GM19328 (cell line): ENCODE data around the gene ARIH2.

Experiments
- ATAC-seq: cut with Tn5 transposase; IDR thresholded peaks from one replicate; pipeline ENCODE4 v1.9.1; 2021; ENCODE audit warnings: mild to moderate bottlenecking, moderate library complexity; ENCODE audit not compliant: unreplicated experiment

Gene ARIH2

DNA sequence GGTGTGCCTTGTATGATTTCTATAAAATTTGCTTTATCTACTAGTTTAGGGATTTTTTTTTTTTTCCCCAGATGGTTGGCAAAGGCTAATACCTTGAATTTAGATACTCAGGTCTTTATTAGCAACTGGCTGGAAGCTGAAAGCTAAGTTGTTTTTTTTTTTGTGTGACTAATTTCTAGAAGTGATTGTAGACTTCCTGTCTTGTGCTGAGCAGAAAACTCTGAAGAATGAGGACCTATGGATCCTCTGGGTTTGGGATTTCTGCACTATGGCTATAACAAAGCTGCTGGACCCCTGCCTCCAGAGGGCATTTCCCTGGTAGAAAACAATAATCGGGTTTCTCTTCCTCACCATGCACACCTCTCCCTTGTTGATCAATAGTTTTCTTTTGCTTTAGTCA is 10.0 kb downstream of the ARIH2 start:
- no peak for ATAC-seq

GRCh38 chr3:48929358-48930035 is 10.9 kb downstream of the ARIH2 start:
- no peak for ATAC-seq

DNA sequence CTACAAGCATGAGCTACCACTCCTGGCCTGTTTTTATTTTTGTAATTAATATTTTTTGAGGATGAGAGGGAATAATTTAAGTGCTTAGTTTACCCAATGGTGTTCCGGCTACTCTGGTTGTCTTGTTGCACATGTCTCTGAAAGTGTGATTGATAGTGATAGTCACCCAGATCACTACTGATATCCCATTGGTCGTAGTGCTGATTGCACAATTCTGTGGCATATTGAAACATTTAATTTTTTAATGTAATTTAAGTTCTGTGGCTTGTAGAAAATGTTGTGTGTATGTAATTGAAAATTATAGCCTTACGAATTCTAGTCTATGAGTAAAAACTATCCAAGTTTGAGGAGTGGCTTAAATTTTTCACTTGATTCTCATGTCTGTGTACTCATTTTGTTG is 11.9 kb downstream of the ARIH2 start:
- ATAC-seq = no peak

GRCh38 chr3:48931944-48932580 is 13.4 kb downstream of the ARIH2 start:
- no peak for ATAC-seq

DNA sequence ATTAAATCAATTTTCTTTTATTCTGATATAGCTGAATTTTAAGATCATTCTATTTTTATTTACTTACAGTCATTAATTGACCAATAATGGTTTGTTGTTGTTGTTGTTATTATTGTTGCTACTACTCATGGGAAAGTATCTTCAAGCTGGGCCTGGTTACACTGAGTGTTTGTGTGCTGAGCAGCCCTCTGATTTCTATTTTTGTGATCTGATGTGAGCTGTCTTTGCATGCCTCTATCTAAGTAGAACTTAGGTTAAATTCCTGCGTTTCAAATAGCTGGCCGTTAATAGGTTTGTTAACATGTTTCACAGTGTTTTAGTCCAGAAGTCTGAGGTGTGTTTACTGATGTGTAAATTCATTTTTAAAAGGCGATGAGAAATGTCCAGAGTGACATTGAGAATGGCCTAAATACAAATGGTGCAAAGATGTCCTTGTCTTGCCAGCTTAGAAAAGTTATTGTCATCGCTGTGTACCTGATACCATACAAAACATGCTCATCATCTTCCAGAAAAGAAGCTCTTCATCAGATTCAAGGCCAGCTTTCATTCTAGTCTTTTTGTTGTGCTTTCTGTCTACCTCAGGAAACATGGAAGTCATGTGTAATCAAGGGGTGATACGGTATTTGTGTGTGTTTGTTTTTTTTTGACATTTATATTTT is 15.8 kb downstream of the ARIH2 start:
- no peak for ATAC-seq

DNA sequence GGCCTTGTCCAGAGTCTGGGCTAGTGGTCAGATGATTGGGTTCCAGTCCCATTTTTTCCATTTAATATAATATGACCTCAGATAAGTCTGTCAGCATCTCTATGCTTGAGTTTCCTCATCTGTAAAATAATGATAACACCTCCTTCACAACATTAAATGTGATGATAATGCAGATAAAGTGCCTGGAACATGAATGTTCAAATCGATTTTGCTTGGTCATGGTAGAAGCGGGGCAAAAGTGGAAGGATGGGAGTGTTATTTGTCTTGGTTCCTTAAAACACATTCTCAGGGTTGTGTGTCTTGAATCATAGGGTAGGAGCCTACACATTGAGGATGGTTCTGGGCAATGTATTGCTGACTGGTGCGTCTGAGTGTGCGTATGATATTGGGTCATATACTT is 16.9 kb downstream of the ARIH2 start:
- ATAC-seq = no peak

GRCh38 chr3:48938156-48938555 is 19.5 kb downstream of the ARIH2 start:
- ATAC-seq = no peak

DNA sequence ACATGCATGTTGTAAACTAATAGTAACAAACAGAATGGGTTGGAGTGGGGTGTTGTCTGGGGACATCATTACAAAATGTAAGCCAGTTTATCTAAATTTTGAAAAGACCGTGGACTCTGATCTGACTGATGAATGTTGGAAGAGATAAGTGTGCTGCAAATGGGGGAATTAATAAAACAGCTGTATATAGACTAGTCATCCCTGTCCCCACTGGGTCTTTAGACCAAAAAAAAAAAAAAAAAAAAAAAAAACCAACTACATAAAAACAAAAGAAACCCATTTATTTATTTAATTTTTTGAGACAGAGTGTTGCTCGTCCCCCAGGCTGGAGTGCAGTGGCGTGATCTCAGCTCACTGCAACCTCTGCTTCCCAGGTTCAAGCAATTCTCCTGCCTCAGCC is 20.0 kb downstream of the ARIH2 start:
- ATAC-seq = no peak

DNA sequence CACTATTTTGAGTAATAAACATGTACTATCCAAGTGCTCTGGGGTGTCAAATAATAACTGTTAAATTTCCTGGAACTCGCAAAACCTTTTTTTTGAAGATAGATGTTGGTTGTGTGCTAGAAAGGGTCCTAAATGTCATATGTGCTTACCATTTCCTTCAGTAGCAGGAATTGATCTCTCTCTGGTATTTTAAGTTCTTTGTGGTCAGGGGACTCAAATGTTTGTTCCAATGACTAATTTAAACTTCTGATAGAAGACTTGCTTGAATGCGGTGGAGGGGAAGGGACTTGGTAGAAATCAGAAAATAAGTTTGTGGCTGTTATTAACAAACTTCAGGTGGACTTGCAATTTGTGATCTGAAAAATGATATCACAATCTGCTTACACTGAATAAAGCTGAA is 26.8 kb downstream of the ARIH2 start:
- ATAC-seq = no peak

GRCh38 chr3:48945891-48946549 is 27.4 kb downstream of the ARIH2 start:
- ATAC-seq = no peak

DNA sequence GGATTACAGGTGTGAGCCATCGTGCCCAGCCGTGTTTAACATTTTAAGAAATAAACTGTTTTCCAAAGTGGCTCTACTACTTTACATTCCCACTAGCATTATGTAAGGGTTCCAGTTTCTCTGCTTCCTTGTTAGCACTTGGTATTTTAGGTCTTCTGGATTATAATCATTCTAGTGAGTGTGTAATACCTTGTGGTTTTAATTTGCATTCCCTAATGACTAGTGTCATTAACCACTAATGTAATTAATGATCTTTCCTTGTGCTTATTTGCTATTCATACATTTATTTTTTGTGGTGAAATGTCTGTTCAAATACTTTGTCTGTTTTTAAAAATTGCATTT is 30.7 kb downstream of the ARIH2 start:
- ATAC-seq = no peak

DNA sequence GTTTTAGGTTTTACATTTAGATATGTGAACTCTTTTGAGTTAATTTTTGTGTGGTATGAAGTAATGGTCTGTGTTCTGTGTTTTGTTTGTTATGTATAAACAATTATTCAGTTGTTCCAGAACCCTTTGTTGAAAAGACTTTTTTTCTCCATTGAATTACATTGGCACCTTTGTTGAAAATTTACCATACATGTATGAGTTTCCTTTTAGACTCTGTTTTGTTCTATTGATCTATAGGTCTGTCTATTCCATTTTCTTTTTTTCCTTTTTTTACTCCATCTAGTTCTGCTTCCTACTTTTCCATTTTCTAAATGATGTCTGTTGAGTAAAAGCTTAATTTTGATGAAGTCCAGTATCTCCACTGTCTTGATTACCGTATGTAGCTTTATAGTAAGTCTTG is 31.4 kb downstream of the ARIH2 start:
- no peak for ATAC-seq

DNA sequence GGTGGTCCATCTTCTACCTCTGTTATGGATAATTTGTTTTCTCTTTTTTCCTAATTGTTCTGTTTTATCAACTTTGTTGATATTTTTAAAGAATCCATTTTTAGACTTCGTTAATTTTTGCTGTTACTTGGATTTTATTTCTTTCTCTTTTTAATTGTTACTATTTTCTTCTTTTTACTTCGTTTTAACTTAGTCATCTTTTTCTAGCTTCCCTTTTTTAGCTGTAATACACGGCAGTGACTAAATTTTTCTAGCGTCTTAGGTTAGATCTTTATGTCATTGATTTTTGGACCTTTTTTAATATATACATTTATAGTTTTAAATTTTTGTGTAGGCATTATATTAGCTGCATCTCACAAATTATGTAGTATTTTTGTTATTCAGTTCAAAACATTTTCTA is 33.1 kb downstream of the ARIH2 start:
- ATAC-seq = no peak

GRCh38 chr3:48952510-48953118 is 34.0 kb downstream of the ARIH2 start:
- no peak for ATAC-seq

DNA sequence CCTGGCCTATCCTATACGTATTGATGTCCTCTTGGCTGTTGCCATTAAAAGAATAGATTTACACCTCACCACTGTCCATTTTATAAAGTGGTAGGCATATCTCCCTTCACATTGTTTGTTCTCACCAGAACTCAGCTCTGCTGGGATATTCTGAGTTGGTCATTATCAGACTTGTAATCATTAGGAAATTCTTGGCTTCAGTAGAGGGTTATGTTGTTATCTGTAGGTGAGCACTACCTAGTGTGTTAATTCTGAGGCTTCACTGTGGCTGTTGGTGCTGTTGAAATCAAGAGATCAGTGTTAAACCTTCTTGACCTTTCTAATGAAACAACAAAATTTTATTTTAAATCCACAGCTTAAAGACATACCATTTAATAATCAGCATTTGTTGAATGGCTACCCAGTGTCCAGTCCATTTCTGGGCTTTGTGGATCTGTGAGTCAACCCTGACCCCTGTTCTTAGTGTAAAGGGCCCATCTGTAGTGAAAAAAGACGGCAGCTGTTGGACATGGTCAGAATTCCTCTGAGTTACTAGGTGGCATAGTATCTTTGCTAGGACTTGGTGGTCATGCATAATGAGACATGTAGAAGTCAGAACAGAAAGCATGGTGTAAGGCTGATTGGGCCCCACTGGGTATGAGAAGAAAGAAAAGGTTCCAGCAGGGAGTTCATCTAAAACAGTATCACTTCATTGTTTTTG is 38.5 kb downstream of the ARIH2 start:
- no peak for ATAC-seq

DNA sequence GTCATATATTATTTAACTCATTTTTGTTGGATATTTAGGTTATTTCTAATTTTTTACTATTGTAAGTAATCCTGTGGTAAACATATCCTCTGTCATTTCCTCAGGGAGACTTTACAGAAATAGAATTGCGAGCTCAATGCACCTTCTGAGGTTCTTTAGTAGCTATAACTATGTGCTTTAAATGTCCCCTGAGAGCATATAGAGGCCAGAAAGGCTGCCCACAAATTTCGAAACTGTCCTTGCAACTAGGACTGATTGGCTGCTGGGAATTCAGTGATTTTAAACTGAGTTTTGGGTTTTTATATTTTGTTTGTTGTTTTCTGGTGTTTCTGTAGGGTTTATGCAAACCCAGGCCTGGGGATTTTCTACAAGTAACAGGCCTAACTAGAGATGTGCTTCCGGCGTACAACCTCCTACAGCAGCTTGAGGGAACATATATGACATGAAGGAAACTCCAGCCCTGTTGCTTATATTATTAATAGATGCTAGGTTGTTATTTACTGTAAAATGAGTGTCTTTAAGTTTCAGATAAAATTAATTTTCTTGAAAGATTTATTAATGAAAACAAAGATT is 42.3 kb downstream of the ARIH2 start:
- ATAC-seq = no peak

- ATAC-seq = no peak
Observed at GRCh38 chr3:48962340-48962739, 43.7 kb downstream of the ARIH2 start.

- no peak for ATAC-seq
Observed at GRCh38 chr3:48962939-48963338, 44.3 kb downstream of the ARIH2 start.

GRCh38 chr3:48963591-48963990 is 44.9 kb downstream of the ARIH2 start:
- ATAC-seq = no peak

DNA sequence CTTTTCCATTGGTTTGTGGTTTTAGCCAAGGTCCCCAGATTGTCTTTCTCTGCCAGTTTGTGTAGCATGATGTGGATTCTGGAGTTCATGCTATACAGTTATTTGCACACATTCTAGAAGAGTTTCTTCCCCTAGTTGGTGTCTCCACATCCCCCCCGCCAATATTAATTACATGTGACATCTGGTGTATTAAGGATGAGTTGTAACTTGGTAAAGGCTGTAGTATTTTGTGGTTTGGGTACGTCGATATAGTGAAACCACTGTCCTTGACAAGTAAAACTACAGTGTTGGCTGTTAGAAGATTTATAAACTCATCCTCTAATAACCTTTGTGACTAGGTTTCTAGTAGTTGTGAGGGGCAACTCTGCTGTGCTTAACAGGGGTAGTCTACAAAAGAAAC is 47.7 kb downstream of the ARIH2 start:
- ATAC-seq = no peak
